NCI-H1436 (cell line): ENCODE measurements around the gene WIPF1.

Source experiments
- DNase-seq: peaks from one replicate; lab custom pipeline; 2025; lab: John Stamatoyannopoulos, UW

WIPF1 gene

DNA sequence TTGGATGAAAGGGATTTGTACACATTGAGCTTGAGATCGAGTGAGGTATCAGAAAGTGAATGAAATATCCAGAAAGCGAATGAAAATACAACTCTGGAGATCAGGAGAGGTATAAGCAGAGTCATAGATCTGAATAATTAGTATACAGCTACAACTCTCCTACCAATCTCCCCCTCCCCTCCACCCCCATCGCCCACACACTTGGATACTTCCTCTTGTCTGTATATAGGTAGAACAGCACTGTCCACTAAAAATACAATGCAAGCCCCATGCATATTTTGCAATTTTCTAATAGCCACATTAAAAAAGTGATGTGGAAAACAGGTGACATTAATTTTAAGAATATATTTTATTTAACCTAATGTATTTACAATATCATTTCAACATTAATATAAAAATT, 23.7 kb upstream of the WIPF1 start:
- DNase-seq, result no peak

DNA sequence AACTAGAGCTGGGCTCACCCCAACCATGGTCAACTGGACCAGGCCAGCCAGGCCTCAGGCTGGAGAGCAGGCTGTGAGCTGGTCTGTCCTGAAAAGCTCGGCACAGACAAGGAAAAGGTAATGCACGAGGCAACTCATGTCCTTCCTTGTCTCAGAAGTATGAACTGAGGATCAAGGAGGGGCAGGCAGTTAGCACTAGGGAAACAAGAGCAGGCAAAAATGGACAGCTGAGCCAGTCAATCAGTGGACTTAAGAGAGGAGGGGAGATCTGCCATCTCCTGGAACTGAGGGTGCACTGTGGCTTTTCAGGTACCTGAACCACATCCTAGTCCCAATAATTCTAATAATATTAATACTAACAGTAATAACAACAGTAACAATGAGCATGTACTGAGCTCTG, 20.6 kb upstream of the WIPF1 start:
- DNase-seq, result no peak

DNA sequence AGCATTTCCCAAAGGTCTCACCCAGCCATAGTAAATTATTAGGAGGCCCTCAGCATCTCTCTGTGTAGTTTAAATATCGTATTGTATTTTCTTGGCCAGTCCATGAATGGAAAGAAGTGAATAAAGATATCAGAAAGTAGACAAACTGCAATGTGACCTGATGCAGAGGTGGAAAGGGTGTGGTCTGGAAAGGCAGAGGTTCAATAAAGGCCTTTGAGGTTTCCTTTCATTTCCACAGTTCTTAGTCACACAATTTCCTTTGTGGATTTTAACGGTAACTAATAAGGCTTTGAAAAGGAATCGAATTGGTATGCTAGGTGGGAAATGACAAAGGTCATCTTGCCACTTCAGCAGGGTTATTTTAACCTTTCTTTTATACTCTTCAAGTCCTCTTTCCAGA, 20.1 kb upstream of the WIPF1 start:
- DNase-seq, result no peak

DNA sequence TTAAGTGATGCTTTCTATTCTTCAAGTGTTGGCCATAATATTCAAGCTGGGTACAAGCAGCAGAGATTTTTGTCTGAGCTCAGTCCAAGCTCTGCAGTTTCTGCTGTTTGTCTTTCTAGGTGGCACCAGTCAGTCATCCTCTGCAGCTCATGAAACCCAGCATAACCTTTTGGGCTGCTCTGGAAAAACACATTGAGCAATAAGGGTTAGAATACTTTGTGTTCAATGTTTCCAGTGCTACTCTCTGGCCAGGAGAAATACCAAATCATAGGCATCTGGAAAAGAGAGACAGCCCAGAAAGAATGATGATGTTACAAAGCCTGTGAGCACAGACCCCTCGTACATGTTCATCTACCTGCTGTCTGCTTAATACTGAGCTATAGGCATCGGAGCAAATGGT, 19.5 kb upstream of the WIPF1 start:
- no peak for DNase-seq

DNA sequence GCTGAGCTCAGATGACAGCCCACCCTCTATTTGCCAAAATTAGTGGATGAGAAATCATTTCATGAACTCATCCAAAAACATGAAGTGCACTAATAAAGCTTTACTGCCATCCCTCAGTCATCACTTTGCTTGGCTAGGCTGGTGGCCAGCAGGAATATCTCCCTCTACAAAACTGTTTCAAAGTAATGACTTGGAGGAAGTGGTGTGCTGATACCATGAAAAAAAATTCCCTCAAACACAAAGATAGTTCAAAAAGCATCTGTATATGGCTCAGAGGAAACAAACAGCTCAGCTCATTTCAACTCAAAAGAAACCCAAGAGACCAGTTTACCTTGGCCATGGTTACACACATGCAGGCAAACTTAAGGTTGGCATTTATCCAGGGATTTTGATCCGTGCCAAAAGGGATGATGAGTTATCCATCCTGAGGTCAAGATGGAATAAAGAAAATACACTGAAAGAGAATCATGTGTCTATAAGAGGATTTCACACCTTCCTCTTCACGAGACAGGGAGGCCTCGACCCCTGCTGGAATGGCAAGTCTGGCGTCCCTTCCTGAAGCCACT, 18.4 kb upstream of the WIPF1 start:
- DNase-seq, result no peak

DNA sequence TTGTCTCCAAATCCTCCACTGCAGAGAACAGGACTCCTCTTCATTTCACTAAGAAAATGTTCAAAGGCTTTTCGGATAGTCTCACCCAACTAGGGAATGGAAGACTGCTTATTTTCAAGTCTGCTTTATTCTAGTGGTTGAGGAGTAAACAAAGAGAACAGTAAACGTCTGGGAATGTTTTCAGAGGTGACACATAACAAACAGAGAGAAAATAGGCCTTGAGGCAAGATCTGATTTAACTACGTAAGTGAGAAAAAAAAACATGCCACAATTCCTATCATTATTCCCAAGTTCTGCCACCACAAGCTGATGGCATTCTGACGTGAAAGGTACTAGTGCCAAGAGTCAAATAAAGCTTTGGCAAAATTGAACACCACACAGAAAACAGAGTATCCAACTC, 16.7 kb upstream of the WIPF1 start:
- DNase-seq, result no peak

DNA sequence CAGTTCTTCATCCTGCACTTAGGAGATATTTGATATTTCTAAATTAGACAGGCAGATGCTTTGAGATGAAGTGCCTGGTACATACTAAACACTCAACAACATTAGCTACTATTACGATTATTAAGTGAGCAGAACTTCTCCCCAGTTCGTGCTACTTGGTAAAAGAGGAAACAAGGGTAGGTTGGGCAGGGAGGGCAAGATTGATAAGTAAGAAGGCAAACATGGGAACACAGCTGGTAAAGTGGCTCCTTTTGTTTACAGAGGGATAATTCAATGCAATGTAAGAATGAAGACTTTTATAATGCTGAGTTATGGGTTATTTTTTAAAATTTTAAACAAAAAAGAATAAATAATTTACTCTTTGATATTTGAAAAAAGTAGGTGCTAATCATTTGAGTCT, 15.9 kb upstream of the WIPF1 start:
- no peak for DNase-seq

DNA sequence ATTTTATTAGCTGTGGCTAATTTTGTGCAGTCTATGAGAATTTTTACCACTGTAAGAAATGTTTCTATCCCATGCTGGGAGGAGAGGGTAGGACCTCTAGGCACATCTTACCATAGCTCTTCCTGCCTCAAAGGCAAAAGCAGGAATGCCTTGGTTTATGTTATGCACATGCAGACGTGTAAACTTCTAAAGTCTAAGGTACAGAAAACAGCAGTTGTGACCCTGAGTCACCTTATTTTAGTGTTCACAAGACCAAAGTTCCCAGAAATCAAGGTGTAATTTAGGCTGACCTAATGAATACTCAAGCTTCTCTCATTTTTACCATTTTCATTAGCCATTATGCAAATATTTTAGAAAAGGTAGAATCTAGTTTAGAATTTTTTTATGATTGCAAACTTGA, 15.4 kb upstream of the WIPF1 start:
- DNase-seq, result no peak

DNA sequence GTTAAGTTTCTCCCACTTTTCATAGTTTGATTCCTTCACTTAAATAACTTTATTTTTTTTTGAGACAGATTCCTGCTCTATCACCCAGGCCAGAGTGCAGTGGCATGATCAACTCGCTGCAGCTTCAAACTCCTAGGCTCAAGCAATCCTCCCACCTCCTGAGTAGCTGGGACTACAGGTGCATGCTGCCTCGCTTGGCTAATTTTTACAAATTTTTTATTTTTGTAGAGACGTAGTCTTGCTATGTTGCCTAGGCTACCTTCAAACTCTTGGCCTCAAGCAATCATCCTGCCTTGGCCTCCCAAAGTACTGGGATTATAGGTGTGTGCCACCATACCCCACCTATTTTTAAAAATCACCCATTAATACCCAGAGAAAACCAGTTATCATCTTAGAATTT, 14.2 kb upstream of the WIPF1 start:
- no peak for DNase-seq

DNA sequence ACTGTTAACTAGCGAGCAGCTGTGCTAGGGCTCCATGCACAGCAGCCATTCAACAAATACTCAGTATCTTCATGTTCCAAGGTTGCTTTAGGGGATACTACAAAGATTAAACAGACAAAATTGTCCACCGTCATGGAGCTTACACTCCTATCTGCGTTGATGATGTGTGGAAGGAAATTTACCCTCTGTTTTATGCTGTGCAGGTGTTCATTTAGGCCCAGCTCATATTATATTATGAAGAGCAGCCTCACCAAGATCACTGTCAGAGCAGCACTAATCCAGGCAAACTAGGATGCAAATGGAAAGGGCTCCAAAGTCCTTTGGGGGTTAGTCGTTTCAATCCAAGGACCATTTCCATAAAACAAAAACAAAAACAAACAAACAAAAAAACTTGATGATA, 13.4 kb upstream of the WIPF1 start:
- no peak for DNase-seq

DNA sequence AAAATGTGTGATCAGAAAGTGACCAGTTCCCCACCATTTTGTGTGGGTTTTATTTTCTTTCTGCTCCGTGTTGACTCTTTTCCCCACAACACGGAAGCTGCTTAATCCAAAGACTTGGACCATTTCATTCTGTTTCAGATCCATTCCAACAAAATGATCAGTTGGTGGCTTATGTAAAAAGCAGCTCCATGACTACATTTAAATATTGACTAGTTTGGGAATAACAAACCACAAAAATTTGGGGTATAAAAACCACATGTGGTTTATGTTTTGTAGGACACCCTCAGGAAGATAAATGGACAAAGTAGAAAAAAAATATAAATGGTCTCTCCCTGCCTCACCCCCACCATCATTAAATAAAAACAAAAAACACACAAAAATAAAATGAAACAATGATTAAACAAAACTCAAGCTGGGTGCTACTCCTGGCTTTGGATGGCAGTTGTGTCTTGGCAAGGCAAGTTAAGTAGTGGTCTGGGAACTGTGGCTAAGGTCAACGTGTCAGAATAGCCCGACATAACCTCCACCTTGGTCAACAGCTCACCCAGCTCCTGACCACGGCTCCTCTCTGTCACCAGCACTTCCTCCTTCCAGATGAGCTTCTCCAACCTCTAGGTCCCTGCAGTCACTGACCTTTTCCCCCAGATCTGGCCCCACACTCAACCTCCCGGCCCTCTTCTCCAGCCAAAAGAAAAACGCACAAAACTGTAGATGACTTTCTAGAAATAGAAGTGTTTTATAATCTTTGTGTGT, 12.8 kb upstream of the WIPF1 start:
- DNase-seq, result no peak

DNA sequence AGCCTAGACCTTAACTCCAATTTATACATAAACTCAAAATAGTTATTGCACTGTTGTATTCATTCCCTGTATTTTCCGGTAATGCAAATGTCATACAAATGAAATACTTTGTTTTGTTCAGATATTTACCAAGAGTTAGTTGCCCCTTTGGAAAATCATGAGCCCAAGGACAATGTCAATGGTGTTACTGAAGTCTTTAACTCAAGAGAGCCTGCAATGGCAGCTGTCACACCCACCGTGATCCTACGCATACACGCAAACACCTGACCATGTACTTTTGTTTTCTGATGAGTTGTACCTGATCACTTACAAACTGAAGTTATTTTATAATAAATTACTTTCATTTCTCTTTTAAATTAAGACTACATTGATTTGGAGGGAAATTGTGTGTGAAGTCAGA, 11.7 kb upstream of the WIPF1 start:
- DNase-seq, result no peak

DNA sequence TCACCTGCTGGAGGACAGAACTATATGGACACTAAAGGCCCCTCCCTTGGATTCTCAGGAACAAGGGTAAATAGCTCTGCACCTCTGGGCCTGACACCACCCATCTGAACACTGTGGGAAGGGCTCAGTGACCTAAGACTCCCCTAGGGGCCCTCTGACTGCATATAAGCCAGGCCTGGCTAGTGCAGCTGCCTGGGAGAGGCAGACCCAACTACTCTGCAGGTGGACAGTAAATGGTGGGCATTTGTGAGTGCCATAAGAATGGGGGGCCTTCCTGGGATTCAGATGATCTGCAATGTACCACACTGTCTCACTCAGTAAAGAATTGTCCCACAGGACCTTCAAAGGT, 11.2 kb upstream of the WIPF1 start:
- no peak for DNase-seq

DNA sequence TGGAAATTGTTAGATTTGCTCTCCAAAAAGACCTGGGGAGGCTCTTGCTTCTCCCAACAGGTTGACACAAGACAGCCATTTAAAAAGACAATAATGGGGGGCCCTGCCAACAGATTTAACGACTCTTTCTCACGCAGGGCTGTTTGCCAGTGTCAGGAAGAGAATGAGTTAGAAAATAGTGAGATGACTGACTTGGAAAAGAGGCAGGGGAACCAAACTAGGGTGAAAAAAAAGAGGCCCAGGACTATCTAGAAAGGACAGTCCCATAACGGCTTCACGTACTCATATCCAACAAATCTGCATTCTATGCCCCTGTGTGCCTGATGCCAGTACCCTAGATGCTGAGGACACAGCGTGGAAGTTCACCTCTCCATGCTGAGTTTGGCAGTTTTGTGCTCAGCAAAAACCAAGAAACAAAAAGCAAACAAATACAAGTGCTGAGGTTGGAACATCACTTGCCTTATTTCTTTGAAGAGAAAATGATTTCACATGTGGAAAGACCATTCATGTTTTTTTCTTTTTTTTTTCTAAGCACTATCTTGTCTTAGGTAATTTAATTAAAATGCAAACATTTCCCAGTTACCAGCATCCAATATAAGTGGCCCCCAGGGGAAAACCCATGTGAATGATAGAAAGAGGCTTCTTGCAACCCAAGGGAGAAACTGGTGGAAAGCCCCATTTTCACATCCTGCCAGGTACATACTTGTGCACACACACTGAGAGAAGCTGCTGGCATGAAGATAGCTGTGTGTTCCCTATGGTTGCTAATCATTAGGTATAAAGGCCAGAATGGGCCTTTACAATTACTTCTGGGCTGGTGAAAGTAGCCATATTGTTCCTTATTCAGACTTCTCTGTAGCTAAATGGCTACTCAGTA, 10.6 kb upstream of the WIPF1 start:
- DNase-seq, result no peak

DNA sequence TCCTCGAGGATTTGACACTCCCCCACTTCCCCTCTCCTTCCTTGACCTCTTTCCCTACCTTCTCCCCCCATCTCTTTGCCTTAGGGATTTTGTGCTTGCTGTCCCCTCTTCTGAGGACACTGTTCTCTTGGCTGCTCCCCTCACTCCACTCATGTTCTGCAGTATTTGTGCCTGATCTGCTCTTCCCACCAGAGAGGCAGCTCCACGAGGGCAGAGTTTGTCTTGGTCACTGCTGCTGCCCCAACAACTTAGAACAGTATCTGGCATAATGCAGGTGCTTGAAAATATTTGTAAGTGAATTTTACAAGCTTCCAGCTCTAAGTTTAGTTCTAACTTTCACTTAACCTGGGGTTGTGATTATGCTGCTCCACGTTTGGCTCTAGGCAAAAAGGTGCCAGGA, 10.0 kb upstream of the WIPF1 start:
- DNase-seq, result no peak

DNA sequence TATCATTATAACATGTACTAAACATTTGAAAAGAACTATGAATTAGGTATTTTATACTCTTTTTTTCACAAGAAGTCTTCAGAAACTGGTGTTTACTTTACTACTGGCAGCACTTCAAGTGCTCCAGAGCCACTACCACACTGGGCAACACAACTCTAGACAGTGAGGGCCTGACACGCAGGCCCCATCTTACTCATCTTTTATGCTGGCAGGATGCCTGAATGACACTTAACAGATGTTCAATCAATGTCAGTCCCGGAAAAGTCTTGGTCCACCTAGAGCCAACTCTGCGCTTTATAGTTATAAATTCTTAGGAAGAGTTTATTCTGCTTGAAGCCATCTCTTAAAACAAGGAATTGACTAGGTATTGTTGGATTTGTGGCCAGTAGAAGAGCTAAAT, 8.7 kb upstream of the WIPF1 start:
- DNase-seq, result no peak

DNA sequence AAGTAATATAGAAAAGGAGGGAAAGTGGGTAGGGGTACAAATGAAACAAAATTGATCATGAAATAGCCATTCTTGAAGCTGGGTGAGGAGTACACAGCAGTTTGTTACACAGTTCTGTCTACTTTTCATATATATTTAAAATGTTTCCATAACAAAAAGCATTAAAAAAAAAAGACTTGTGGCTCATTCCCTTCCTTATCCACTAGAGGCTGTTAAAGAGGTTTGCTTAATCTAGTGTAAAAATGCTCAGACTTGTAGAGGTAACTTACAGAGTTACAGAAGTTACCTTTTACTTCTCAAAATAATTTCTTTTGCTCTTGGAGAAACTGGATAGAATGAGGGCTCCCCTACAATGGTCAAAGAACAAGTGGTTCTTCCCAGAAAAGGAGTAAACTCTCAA, 8.1 kb upstream of the WIPF1 start:
- no peak for DNase-seq

DNA sequence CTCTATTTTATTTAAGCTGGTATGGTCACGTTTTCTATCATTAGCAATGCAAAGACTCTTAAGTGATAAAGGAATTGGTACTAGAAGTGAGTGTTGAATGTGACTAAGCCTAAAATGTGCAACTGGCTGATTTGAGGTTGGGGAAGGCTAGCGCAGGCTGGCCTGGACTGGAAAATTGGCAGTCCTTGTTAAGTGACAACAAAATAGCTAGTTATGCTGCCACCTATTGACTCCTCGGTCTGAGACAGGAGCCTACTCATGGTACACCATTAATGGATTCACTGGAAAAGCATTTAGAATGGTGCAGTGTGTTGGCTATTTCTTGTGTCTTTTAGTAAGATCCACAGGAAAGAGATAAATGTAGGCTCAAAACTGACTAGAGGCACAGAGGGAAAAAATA, 5.7 kb upstream of the WIPF1 start:
- DNase-seq, result peak; percentile 1

DNA sequence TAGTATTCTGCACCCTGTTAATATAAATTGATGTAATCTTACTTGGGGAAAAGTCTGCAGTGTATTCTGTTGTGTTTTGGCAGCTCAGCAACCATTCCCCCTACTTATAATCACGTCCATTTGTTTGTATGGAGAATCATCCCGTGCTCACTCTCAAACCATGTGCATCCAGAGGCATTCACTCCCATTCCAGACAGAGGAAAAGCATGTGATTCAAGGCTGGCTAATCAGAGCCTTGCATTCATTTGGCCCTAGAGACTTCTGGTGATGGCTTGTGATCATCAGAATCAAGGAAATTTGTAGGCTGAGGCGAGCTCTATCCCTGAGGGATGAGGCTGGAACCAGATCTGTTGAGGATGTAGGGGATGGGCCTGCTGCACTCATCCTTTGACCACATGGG, 5.1 kb upstream of the WIPF1 start:
- no peak for DNase-seq

DNA sequence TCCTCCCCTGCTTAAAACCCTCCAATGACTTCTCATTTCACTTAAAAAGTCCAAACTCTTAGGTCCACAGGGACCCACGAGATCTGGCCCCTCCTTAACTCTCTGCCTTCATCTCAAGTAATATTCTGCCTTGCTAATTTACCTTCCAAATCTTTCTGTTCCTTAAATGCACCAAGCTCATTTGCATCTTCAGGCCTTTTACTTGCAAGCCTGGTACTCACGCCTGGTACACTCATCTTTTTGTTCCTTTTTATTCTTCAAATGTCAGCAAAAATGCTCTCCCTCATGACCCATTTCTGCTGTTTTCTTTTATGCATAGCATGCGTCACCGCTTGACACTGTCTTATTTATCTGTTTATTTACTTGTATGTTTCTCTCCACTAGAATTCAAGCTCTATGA, 2.7 kb upstream of the WIPF1 start:
- DNase-seq, result no peak

DNA sequence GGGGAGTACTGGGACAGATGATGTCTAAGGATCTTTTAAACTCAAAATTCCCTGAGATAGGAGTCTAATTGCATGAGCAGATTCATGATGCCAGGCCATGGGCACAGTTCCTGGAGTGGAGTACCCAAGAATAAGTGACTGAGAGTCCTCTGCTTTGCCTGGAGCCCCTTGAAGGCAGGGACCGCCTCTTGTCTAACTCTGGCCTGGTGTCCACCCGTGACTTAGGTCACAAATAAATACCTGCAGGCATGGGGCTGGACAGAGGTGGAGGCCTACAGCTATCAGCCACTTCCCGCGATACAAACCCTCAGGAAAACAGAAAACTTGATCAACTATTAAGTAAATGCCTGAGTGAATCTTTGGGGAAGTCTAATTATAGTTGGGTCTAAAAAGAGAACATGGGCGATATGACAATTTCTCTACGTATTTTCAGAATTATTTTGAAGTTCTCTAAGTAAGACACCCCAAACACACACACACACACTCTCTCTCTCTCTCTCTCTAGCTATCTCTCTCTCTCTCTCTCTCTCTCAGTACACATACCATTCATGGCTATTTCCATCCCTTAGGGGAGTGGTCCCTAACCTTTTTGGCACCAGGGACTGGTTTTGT, 1.8 kb upstream of the WIPF1 start:
- DNase-seq, result no peak

DNA sequence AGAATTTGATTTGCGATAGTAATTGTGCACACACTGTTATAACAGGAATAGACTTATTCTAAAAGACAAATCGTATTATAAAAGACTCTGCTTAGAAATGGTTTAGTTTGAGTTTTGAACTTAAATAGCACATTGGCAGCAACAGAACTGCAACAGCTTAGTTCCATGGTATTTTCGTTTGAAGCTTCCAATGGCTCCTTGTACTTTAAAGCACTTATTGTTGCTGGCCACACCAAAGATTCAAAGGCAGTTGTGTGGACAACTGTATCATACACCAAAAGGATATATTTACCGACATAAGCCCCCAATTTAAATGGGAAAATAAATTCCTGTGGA, 627 bp downstream of the WIPF1 start:
- DNase-seq, result no peak

DNA sequence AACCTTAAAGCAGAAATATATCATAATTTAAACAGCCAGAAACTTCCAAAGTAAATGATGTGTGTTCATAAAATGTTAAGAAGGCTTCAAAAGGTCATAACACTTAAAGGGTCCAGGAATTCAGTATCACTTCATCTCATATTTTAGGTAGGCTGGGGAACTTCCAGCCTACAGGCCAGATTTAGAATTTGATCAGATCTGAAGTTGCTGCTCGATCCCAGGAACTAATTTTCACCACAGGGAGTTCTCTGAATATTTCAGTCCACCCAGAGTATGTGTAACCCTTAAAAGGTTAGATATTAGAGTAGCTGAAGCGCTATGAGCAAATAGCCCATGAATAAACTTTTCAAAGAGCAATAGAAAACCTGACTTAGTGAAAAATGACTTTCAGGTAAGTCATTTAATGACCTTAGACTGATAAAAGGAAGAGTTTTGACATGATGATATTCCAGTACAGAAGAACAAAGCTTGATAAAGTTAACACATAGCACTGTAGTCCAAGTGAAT, 1.7 kb downstream of the WIPF1 start:
- no peak for DNase-seq
